ENCODE measurements around the gene TMEM37.

GRCh38 chr2:119486196-119486827 lies 54.7 kb downstream of the TMEM37 start:
- TF ChIP-seq CTCF (conservative IDR thresholded peaks at IDR 0.05), result no peak
- TF ChIP-seq ZFX (IDR thresholded peaks at IDR 0.05), result no peak

Data from C4-2B (cell line).